Esophagus muscularis mucosa (tissue), 4 donors: ENCODE measurements around the gene NISCH. TPM values are rescaled to one million over a fixed set of nuclear protein-coding genes. Genes with fewer than 3 reads are reported as not detected.
"Not testable (repeated sequence)": the region's sequence is repeated elsewhere in the genome, so short reads cannot be mapped to it uniquely, and the experiment has no call there.

Experiments used
- DNase-seq: peaks from one replicate; pipeline ENCODE4 v3.0.0-alpha.2; 2017; ENCODE audit errors: extremely low spot score
- H3K27ac ChIP-seq, 4 donors: fragments of 200-600 bp; sonication (generic); replicated peaks in 1 of 4; 1 replicate in 3 of 4; 2 replicates in 1 of 4; pipeline ENCODE4 v1.5.1; 2016 to 2019; ENCODE audit warnings: mild to moderate bottlenecking in 1 of 4
- H3K27me3 ChIP-seq, 4 donors: fragments of 200-600 bp; sonication (generic); one replicate each; pipeline versions ENCODE4 v1.5.1 to v1.6.0; 2016 to 2019
- H3K36me3 ChIP-seq, 4 donors: fragments of 200-600 bp; sonication (generic); one replicate each; pipeline ENCODE4 v1.5.1; 2016 to 2019
- H3K4me1 ChIP-seq, 4 donors: fragments of 200-600 bp; sonication (generic); one replicate each; pipeline ENCODE4 v1.5.1; 2016 to 2019
- H3K4me3 ChIP-seq, 4 donors: fragments of 200-600 bp; sonication (generic); 1 replicate in 2 of 4; 2 replicates in 2 of 4; pipeline ENCODE4 v1.5.1; 2016 to 2019; ENCODE audit warnings: mild to moderate bottlenecking in 4 of 4, moderate library complexity in 1 of 4
- H3K9me3 ChIP-seq, 4 donors: fragments of 200-600 bp; sonication (generic); 1 replicate in 3 of 4; 2 replicates in 1 of 4; pipeline ENCODE4 v1.5.1; 2016 to 2019
- EP300 ChIP-seq: sonication (generic); formaldehyde crosslinking; IDR thresholded peaks from one replicate; pipeline ENCODE4 v1.6.1; 2017; ENCODE audit warnings: antibody characterized with exemption
- POLR2A ChIP-seq: fragments of 450-650 bp; IDR thresholded peaks from one replicate; pipeline ENCODE4 v1.6.1; 2017; ENCODE audit warnings: antibody characterized with exemption, moderate library complexity, mild to moderate bottlenecking, low read depth
- POLR2AphosphoS5 ChIP-seq, 2 donors: sonication (generic); formaldehyde crosslinking; IDR thresholded peaks; one replicate each; pipeline ENCODE4 v1.6.1; 2017; ENCODE audit warnings: antibody characterized with exemption in 2 of 2
- WGBS: methylation state at CpG from one replicate; pipeline ENCODE4 v1.1.5; 2018; 5-methylcytosine and 5-hydroxymethylcytosine counted together
- intact Hi-C: fragments of 100-400 bp; cut with DNase I; formaldehyde crosslinking; loops from one replicate; pipeline ENCODE4 v1.15.1; 2023
- total RNA-seq, 4 donors: library from RNA; depleted of rRNA; stranded (reverse); fragments of >200 nt; gene quantifications; one replicate each; pipeline versions ENCODE4 v1.1.0 to v1.2.1, GENCODE V29; 2016
- TF ChIP-seq, protein P1 (sequence below), 3 experiments: fragments of 200-600 bp in 2 of 3; fragments of 450-650 bp in 1 of 3; sonication (generic) in 2 of 3; IDR thresholded peaks; one replicate each; pipeline ENCODE4 v1.5.1; 2017 to 2019; ENCODE audit warnings: antibody characterized with exemption in 3 of 3, mild to moderate bottlenecking in 2 of 3, moderate library complexity in 1 of 3

The NISCH gene
- total RNA-seq, 4 donors from 2014 or later, result 71.9 to 110 (median 88.0) TPM

DNA sequence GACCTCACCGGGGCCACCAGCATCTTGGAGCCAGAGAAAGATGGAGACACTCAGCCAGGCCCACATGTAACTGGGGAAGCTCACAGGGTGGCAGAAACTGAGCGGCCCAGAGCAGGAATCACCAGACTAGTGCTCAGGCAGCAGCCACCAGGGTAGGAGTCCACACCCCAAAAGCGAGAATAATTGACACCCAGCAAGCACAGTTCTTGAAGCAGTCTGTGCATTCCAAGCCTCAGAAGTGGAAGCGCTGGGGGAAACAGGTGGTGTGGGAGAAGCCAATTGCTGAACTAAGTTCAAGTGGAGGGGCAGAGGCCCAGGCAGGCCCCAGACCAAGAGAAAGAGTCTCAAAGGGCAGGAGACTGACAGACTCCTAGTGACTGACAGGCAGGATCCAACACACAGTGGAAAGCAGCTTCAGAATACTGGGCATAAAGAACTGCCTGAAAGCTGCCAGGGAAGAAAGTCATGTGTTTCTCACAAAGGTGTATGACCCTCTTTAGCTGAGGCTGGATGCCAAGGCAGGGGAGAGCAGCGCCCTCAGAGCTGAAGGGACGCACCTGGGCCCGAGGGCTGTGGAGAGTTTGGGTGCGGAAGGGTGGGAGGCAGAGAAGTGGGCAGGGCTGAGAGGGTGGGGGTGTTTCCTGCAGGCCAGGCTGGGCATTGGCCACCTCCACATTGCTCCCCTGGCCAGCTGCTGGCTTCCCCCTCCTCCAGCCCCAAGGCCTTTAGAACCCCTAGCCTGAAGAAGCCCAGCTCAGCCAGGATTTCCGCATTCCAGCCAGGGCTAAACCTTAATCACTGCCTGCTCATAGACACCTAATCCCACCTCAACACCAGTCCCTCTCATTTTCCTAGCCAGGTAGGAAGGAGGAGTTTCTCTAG is 70.5 kb downstream of the NISCH start:
- intact Hi-C loops, result no loop called here
- peaks cover 15 to 66% (median 61%) of the 10 kb centered on the region in 4 donors for H3K36me3 ChIP-seq
- H3K4me3 ChIP-seq, result no peak overlapping the region
- peaks cover 43 to 61% (median 55%) of the 10 kb centered on the region in 4 donors for H3K4me1 ChIP-seq
- 83% methylated on average over 9 of the region's 9 CpGs for WGBS
- DNase-seq, result no peak
- no peaks in the 10 kb centered on the region for H3K27me3 ChIP-seq
- TF ChIP-seq EP300, result no peak
- TF ChIP-seq POLR2AphosphoS5 (IDR thresholded peaks at IDR 0.05), result no peak
- H3K27ac ChIP-seq, result peak overlapping the region; percentile 24 to 65 (median 46)
- H3K9me3 ChIP-seq, result no peaks in the 10 kb centered on the region

DNA sequence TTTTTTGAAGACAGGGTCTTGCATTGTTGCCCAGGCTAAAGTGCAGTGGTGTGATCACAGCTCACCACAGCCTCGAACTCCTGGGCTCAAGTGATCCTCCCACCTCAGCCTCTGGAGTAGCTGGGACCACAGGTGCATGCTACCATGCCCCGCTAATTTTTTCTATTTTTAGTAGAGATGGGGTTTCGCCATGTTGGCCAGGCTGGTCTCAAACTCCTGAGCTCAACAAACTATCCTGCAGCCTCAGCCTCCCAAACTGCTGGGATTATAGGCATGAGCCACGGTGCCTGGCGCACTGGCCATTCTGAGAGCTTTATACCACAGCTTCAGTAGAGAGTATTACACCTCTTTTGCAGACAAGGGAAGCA is 71.3 kb downstream of the NISCH start:
- 94% methylated on average over 3 of the region's 5 CpGs for WGBS
- H3K4me3 ChIP-seq, H3K9me3 ChIP-seq, H3K27me3 ChIP-seq, DNase-seq, intact Hi-C loops: not testable (repeated sequence)
- Histone ChIP-seq H3K4me1 (peaks cover 51 to 68% (median 63%) of the 10 kb centered on the region in 4 donors), H3K27ac (peak overlapping the region in 1 of 4 donors; percentile 28), H3K36me3 (peaks cover 15 to 61% (median 59%) of the 10 kb centered on the region in 4 donors)

- TF ChIP-seq, protein P1, sequence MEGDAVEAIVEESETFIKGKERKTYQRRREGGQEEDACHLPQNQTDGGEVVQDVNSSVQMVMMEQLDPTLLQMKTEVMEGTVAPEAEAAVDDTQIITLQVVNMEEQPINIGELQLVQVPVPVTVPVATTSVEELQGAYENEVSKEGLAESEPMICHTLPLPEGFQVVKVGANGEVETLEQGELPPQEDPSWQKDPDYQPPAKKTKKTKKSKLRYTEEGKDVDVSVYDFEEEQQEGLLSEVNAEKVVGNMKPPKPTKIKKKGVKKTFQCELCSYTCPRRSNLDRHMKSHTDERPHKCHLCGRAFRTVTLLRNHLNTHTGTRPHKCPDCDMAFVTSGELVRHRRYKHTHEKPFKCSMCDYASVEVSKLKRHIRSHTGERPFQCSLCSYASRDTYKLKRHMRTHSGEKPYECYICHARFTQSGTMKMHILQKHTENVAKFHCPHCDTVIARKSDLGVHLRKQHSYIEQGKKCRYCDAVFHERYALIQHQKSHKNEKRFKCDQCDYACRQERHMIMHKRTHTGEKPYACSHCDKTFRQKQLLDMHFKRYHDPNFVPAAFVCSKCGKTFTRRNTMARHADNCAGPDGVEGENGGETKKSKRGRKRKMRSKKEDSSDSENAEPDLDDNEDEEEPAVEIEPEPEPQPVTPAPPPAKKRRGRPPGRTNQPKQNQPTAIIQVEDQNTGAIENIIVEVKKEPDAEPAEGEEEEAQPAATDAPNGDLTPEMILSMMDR (IDR thresholded peaks at IDR 0.05), result no peak
- TF ChIP-seq POLR2A, result no peak
- no peak for TF ChIP-seq EP300
- TF ChIP-seq POLR2AphosphoS5 (IDR thresholded peaks at IDR 0.05), result no peak
- no peak overlapping the region for H3K4me3 ChIP-seq
- H3K27ac ChIP-seq, result peak overlapping the region in 1 of 4 donors; percentile 28
- DNase-seq, result no peak
- peaks cover 15 to 56% (median 54%) of the 10 kb centered on the region in 4 donors for H3K36me3 ChIP-seq
- H3K27me3 ChIP-seq, result no peaks in the 10 kb centered on the region
- intact Hi-C loops, result no loop called here
- no peaks in the 10 kb centered on the region for H3K9me3 ChIP-seq
- H3K4me1 ChIP-seq, result peaks cover 56 to 73% (median 68%) of the 10 kb centered on the region in 4 donors
- WGBS, result 89% methylated on average over 12 of the region's 14 CpGs
Observed at GRCh38 chr3:52527039-52527731, 71.8 kb downstream of the NISCH start.

DNA sequence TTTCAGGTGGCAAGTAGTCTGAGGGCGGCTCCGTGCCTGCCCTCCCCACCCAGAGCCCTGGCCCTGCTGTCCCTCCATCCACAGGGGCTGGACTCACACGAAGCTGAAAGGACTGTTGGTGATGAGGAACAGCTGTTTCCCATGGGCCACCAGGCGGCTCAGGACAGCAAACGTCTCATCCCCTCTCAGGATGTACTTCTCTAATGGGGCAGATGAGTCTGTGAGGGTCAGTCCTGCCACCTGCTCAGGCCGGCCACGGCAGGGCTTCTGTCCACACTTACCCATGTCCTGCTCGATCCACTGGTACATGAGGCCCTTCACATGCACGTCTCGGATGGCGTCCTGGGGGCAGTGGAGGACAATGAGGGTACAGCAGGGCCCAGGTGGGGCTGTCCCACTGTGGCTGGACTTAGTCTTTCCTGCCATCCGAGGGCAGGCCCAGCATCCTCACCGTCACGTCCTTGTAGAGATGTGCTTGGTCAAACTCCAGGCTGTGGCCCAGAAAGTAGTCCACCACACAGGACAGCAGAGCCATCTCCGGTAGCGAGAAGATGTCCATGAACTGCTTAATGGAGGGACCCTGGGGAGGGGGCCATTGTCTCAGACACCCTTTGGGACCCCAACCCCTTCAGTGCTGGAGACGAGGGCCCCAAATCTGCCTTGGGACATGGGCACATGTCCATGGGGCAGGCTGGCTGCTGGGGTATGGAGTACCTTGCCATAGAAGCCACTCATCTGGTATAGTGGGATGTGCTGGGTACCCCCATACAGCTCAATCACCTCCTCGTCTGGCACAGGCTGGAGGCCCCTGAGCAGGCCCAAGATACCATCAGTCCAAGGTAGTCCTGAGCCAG is 72.6 kb downstream of the NISCH start:
- no peak for TF ChIP-seq EP300
- TF ChIP-seq, protein P1 (IDR thresholded peaks at IDR 0.05), result no peak
- TF ChIP-seq POLR2AphosphoS5 (IDR thresholded peaks at IDR 0.05), result no peak
- no peak overlapping the region for H3K4me3 ChIP-seq
- 90% methylated on average over 13 of the region's 18 CpGs for WGBS
- no peak for DNase-seq
- intact Hi-C loops, result no loop called here
- peaks cover 64 to 81% (median 76%) of the 10 kb centered on the region in 4 donors for H3K4me1 ChIP-seq
- peak overlapping the region in 1 of 4 donors; percentile 79 for H3K27ac ChIP-seq
- no peaks in the 10 kb centered on the region for H3K27me3 ChIP-seq
- no peaks in the 10 kb centered on the region for H3K9me3 ChIP-seq
- H3K36me3 ChIP-seq, result peaks cover 15 to 50% (median 48%) of the 10 kb centered on the region in 4 donors

GRCh38 chr3:52528586-52529375 is 73.4 kb downstream of the NISCH start:
- no peak for DNase-seq
- Histone ChIP-seq H3K27me3 (no peaks in the 10 kb centered on the region), H3K4me3 (no peak overlapping the region), H3K27ac (peak overlapping the region in 1 of 4 donors; percentile 79), H3K4me1 (peaks cover 68 to 85% (median 78%) of the 10 kb centered on the region in 4 donors), H3K36me3 (peaks cover 15 to 42% (median 41%) of the 10 kb centered on the region in 4 donors), H3K9me3 (no peaks in the 10 kb centered on the region)
- TF ChIP-seq POLR2A (no peak), EP300 (no peak), POLR2AphosphoS5 (IDR thresholded peaks at IDR 0.05) (no peak)
- TF ChIP-seq, protein P1 (IDR thresholded peaks at IDR 0.05), result no peak
- 96% methylated on average over 18 of the region's 25 CpGs for WGBS
- intact Hi-C loops, result no loop called here
